ENCODE data around the gene DDIT4L.

DNA sequence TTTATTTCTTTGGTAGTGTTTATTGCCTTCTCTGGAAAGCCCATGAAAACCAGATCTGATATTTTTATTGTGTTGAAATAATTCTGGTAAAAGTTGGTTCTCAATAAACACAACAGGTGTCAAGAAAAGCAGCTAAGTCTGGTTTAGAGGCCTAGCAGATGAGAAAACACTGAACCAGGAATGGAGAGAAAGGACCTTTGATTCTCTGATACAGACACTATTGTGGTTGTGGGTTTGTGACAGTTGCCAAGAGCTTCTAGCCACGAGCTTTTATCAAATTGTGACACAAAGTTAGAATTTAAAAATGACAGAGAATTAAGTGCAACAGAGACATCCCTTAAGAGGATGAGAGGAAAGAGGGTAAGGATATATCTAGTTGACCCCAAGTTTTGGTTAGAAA, 42.6 kb downstream of the DDIT4L start:
- TF ChIP-seq NRF1 (IDR thresholded peaks at IDR 0.05; ENCODE audit: low read depth, low read length) (no peak), PBX3 (IDR thresholded peaks at IDR 0.05) (no peak), RAD21 (IDR thresholded peaks at IDR 0.05; ENCODE audit: low read length) (no peak), POLR2AphosphoS5 (IDR thresholded peaks at IDR 0.05; ENCODE audit: low read depth, low read length) (no peak), GABPA (IDR thresholded peaks at IDR 0.05; ENCODE audit: low read depth) (no peak), SMC3 (IDR thresholded peaks at IDR 0.05; ENCODE audit: low read depth, low read length) (no peak), JUND (IDR thresholded peaks at IDR 0.05) (no peak), RXRA (IDR thresholded peaks at IDR 0.05; ENCODE audit: borderline replicate concordance, low read depth) (no peak), MEF2A (IDR thresholded peaks at IDR 0.05; ENCODE audit: borderline replicate concordance, low read depth) (no peak)
- TF ChIP-seq, protein P1, sequence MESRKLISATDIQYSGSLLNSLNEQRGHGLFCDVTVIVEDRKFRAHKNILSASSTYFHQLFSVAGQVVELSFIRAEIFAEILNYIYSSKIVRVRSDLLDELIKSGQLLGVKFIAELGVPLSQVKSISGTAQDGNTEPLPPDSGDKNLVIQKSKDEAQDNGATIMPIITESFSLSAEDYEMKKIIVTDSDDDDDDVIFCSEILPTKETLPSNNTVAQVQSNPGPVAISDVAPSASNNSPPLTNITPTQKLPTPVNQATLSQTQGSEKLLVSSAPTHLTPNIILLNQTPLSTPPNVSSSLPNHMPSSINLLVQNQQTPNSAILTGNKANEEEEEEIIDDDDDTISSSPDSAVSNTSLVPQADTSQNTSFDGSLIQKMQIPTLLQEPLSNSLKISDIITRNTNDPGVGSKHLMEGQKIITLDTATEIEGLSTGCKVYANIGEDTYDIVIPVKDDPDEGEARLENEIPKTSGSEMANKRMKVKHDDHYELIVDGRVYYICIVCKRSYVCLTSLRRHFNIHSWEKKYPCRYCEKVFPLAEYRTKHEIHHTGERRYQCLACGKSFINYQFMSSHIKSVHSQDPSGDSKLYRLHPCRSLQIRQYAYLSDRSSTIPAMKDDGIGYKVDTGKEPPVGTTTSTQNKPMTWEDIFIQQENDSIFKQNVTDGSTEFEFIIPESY (IDR thresholded peaks at IDR 0.05; ENCODE audit: borderline replicate concordance, low read depth), result no peak
- TF ChIP-seq, protein P2, sequence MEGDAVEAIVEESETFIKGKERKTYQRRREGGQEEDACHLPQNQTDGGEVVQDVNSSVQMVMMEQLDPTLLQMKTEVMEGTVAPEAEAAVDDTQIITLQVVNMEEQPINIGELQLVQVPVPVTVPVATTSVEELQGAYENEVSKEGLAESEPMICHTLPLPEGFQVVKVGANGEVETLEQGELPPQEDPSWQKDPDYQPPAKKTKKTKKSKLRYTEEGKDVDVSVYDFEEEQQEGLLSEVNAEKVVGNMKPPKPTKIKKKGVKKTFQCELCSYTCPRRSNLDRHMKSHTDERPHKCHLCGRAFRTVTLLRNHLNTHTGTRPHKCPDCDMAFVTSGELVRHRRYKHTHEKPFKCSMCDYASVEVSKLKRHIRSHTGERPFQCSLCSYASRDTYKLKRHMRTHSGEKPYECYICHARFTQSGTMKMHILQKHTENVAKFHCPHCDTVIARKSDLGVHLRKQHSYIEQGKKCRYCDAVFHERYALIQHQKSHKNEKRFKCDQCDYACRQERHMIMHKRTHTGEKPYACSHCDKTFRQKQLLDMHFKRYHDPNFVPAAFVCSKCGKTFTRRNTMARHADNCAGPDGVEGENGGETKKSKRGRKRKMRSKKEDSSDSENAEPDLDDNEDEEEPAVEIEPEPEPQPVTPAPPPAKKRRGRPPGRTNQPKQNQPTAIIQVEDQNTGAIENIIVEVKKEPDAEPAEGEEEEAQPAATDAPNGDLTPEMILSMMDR (IDR thresholded peaks at IDR 0.05), result no peak
- TF ChIP-seq, protein P3, sequence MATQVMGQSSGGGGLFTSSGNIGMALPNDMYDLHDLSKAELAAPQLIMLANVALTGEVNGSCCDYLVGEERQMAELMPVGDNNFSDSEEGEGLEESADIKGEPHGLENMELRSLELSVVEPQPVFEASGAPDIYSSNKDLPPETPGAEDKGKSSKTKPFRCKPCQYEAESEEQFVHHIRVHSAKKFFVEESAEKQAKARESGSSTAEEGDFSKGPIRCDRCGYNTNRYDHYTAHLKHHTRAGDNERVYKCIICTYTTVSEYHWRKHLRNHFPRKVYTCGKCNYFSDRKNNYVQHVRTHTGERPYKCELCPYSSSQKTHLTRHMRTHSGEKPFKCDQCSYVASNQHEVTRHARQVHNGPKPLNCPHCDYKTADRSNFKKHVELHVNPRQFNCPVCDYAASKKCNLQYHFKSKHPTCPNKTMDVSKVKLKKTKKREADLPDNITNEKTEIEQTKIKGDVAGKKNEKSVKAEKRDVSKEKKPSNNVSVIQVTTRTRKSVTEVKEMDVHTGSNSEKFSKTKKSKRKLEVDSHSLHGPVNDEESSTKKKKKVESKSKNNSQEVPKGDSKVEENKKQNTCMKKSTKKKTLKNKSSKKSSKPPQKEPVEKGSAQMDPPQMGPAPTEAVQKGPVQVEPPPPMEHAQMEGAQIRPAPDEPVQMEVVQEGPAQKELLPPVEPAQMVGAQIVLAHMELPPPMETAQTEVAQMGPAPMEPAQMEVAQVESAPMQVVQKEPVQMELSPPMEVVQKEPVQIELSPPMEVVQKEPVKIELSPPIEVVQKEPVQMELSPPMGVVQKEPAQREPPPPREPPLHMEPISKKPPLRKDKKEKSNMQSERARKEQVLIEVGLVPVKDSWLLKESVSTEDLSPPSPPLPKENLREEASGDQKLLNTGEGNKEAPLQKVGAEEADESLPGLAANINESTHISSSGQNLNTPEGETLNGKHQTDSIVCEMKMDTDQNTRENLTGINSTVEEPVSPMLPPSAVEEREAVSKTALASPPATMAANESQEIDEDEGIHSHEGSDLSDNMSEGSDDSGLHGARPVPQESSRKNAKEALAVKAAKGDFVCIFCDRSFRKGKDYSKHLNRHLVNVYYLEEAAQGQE (IDR thresholded peaks at IDR 0.05; ENCODE audit: low read depth, low read length), result no peak
